Measurements from ENCODE around the gene SLN.

GRCh38 chr11:107743191-107743590 is 31.3 kb upstream of the SLN start:
- TF ChIP-seq EZH2 (IDR thresholded peaks at IDR 0.05; ENCODE audit: low read length, unreplicated experiment) (no peak), CTCF (conservative IDR thresholded peaks at IDR 0.05; ENCODE audit: low read depth, low read length) (no peak)
